NCI-H446 (cell line): ENCODE results near the gene SAXO1.
"Not testable (repeated sequence)": the region's sequence is repeated elsewhere in the genome, so short reads cannot be mapped to it uniquely, and the experiment has no call there.

Experiments
- DNase-seq, 2 experiments: peaks; one replicate each; lab custom pipeline; 2025; lab: John Stamatoyannopoulos, UW

The SAXO1 gene

GRCh38 chr9:18970393-18970792 is 62.6 kb downstream of the SAXO1 start:
- no peak for DNase-seq

GRCh38 chr9:18969128-18969527 is 63.9 kb downstream of the SAXO1 start:
- peak in 1 of 2 experiments; percentile 15 for DNase-seq

GRCh38 chr9:18955626-18956025 is 77.4 kb downstream of the SAXO1 start:
- DNase-seq: no peak

GRCh38 chr9:18951936-18952335 is 81.1 kb downstream of the SAXO1 start:
- no peak for DNase-seq

DNA sequence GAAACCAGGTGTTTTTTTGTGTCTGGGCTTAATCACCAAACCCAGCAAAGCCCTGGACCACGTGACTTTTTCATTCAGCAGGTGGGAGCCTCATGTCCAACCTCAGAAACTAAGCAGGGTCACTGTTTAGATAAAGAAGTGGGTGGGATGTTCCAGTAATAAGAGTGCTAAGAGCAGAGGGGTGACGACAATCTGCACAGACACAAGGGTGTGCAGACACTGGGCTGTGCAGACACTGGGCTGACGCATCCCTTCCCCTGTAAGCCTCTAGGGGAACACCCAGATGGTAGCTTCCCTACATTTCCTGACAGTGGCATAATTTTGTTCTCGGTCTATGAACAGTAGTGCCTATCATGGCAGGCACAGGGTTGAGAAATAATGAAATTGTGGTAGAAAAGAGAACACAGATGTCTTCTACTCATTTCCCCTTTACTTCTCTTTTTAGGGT is 85.1 kb downstream of the SAXO1 start:
- no peak for DNase-seq

DNA sequence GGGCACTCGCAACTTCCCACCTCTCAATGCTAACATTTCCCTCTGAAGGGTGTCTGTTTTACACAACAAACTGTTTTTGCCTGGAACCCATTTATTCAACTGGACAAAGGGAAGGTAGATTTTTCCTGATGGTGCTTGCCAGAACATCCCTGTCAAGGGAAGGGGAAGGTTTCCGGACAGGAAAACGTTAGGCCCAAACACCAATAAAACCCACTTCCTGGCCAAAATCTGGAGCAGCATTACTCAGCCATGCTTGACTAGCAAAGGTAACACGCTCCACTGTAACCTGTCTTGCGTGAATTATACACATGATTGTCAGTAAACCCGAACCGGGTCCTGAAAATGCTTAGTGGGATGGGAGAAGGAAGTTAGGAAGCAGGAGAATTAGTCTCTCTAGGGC is 90.2 kb downstream of the SAXO1 start:
- no peak for DNase-seq

- DNase-seq: peak; percentile 32 to 39
These were observed 91.8 kb downstream of the SAXO1 start for GRCh38 chr9:18941060-18941740.

- DNase-seq: no peak
These were observed 93.1 kb downstream of the SAXO1 start for GRCh38 chr9:18939943-18940342.

- DNase-seq: no peak
These were observed 96.7 kb downstream of the SAXO1 start for GRCh38 chr9:18936094-18936871.

GRCh38 chr9:18935541-18935940 is 97.5 kb downstream of the SAXO1 start:
- DNase-seq: no peak

- DNase-seq: not testable (repeated sequence)
These were observed 102.4 kb downstream of the SAXO1 start for GRCh38 chr9:18930611-18931010.

- no peak for DNase-seq
These were observed 104.3 kb downstream of the SAXO1 start for GRCh38 chr9:18928711-18929110.

- no peak for DNase-seq
These were observed 106.5 kb downstream of the SAXO1 start for GRCh38 chr9:18926513-18926912.

DNA sequence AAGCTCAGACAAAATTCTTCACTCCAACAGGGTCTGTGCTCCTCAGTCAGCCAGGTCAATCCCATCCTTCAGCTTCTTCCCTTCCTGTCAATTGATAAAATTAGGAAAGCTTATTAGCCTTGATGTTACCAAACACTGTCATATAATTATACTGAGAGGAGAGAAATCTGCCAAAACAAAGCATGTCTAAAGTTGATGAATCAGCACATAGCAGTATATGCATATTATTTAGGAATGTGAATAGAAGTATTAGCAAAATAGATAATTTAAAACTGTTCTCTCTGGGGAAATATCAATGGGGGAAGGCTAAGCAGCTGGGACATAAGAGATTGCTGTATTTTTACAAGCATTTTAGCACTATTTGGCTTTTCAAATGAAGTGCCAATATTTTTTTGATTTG is 107.1 kb downstream of the SAXO1 start:
- no peak for DNase-seq

GRCh38 chr9:18923671-18924430 is 109.2 kb downstream of the SAXO1 start:
- no peak for DNase-seq

- no peak for DNase-seq
These were observed 109.8 kb downstream of the SAXO1 start for GRCh38 chr9:18923167-18923566.

DNA sequence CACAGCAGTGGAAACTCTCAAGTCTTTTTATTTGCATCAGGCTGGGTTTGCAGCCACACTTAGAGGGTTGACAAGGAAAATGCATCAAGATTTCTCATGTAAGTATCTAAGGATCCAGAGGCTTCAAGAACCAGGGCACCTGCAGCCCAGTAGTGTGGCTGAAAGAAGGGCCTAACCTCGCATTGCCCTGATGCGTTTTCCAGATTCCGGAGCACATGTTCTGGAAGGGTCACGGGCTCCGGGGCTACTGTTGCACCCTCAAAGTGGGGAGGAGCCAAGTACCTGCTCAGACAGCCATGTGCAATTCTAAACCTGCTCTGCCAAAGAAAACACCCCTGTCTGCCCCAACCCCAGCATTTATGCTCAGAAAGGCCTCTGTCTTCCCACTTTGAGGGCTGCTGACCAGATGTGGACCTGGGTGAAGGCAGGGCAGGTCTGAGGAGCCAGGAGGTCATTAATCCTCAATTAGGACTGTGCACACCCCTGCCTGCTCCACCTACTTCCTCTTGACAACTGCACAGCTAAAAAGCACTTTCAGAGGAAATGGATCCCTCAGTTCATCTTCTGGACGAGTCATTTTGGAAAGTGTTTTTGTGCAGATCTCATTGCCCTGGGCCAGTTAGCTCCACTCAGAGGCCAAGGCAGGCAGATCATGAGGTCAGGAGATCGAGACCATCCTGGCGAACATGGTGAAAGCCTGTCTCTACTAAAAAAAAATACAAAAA is 110.7 kb downstream of the SAXO1 start:
- DNase-seq: no peak

- DNase-seq: no peak
These were observed 111.5 kb downstream of the SAXO1 start for GRCh38 chr9:18921366-18922075.

GRCh38 chr9:18920141-18921084 is 112.6 kb downstream of the SAXO1 start:
- DNase-seq: no peak

DNA sequence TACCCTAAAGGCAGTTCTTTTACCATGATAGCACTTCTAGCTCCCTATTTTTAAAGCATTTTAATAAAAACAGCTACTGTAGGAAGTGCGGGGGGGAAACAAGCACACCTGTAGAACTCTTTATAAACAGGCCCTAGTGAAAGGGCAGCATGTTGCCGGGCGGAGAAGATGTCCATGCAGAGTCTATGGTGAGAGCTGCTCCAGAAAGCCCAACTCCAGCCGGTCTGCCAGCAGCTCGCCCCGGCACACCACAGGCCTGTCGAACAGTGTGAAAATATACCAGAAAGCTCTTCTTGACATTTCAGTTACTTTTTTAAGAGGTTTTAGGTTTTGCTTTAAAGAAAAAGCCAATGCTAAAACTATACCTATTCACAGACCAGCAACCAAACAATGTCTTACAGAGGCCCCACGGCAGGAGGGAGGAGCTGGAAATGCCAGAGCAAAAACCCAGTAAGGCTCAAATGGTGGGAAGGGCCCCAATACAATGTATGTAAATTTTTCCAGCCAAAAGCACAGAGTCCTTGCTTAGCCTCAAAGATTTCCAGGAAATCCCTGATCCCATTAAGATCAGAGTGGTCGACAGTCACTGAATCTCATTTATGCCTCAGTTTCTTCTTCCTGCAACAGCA is 121.2 kb downstream of the SAXO1 start:
- DNase-seq: no peak
